Measurements from ENCODE around the gene STK38L. TPM values are rescaled to one million over a fixed set of nuclear protein-coding genes. Genes with fewer than 3 reads are reported as not detected.

STK38L gene
- total and polyA plus RNA-seq, 10 of the 15 experiments (the other 5 are each of a cell fraction or from before 2014, with no cell fraction given), result 43.0 to 154 (median 115) TPM

GRCh38 chr12:27213304-27213703 is 30.8 kb upstream of the STK38L start:
- H3K9ac ChIP-seq (ENCODE audit: control insufficient read depth, insufficient read depth, low read length), result no peak overlapping the region
- H3K27ac ChIP-seq (ENCODE audit: control insufficient read depth, insufficient read depth), result no peak overlapping the region
- peak overlapping the region; percentile 15; the same call in 1 of the 2 replicates for H2AFZ ChIP-seq (ENCODE audit: control insufficient read depth, low read depth, low read length)
- ChIA-PET RAD21 (ENCODE audit: unreplicated experiment) (interaction anchor here (0.9 to 4.0 kb wide), 13 partner anchors 8 to 92 kb away, joined by 3 to 25 read pairs (median 4); partner anchors contain the start of gene STK38L), SMC1A (ENCODE audit: uncharacterized antibody, unreplicated experiment) (interaction anchor here (0.7 to 12.5 kb wide), 18 partner anchors 6 to 197 kb away, joined by 3 to 145 read pairs (median 4); partner anchors contain the start of gene MED21), CTCF (interaction anchor here (1.0 to 2.0 kb wide), 5 partner anchors 9 to 197 kb away, joined by 3 to 5 read pairs (median 4); no protein-coding TSS in a partner anchor), POLR2A (interaction anchor here (0.5 to 3.6 kb wide), 8 partner anchors 9 to 84 kb away, joined by 3 to 19 read pairs (median 6); partner anchors contain the start of gene STK38L)
- no peaks in the 10 kb centered on the region for H3K27me3 ChIP-seq (replicated peaks in 1 of 2; ENCODE audit: control insufficient read depth in 2 of 2, insufficient read depth in 2 of 2, low read length in 1 of 2)
- TF ChIP-seq USF2 (IDR thresholded peaks at IDR 0.05; ENCODE audit: borderline replicate concordance, low read depth, low read length), result no peak
- TF ChIP-seq IRF5 (IDR thresholded peaks at IDR 0.05; ENCODE audit: borderline replicate concordance), result no peak
- no peak for TF ChIP-seq EP300 (IDR thresholded peaks at IDR 0.05; ENCODE audit: borderline replicate concordance in 1 of 2, control insufficient read depth in 1 of 2, low read depth in 2 of 2, low read length in 2 of 2)
- no peak for TF ChIP-seq POLR2AphosphoS5 (IDR thresholded peaks at IDR 0.05; ENCODE audit: low read length)
- no peak for TF ChIP-seq ZNF384 (IDR thresholded peaks at IDR 0.05; ENCODE audit: borderline replicate concordance, low read depth, low read length)
- no peak for TF ChIP-seq CEBPB (IDR thresholded peaks at IDR 0.05; ENCODE audit: borderline replicate concordance in 1 of 2, low read depth in 2 of 2, low read length in 2 of 2)
- H3K79me2 ChIP-seq (ENCODE audit: control insufficient read depth, insufficient read depth, low read length), result no peaks in the 10 kb centered on the region
- no TSS peak for BruUV-seq (replicated peaks)
- H3K4me2 ChIP-seq (ENCODE audit: control insufficient read depth, insufficient read depth), result no peak overlapping the region
- ATAC-seq (no peak), FAIRE-seq (peak; percentile 49), DNase-seq (ENCODE audit: low read depth, low spot score) (no peak)
- H3K9me3 ChIP-seq (replicated peaks; ENCODE audit: control insufficient read depth, insufficient read depth, low read length), result peaks cover 15% of the 10 kb centered on the region
- no peaks in the 10 kb centered on the region for H4K20me1 ChIP-seq (ENCODE audit: control insufficient read depth, insufficient read depth)
- H3K36me3 ChIP-seq (ENCODE audit: control insufficient read depth in 2 of 2, insufficient read depth in 2 of 2, low read length in 1 of 2), result no peaks in the 10 kb centered on the region; a peak in 2 of 4 replicates
- no peak overlapping the region for H3K4me3 ChIP-seq
- in situ Hi-C loops (cut with MboI) (no loop called here), intact Hi-C loops (cut with micrococcal nuclease; ENCODE audit: unreplicated experiment) (no loop called here)
- peaks cover 11% of the 10 kb centered on the region for H3K4me1 ChIP-seq (ENCODE audit: control insufficient read depth, insufficient read depth, low read length)
- WGBS (ENCODE audit: insufficient coverage, insufficient replicate concordance, low lambda C conversion rate, missing lambda C conversion rate), result 52% methylated on average over 2 of the region's 2 CpGs

Data from GM12878 (cell line).